ENCODE measurements around the gene ILF3. TPM values are rescaled to one million over a fixed set of nuclear protein-coding genes. Genes with fewer than 3 reads are reported as not detected.
A peak's percentile ranks its signal among the peaks of the same experiment; 100 is the strongest.

Gene ILF3
- total RNA-seq, 1 experiment from 2014 or later: 297 TPM

DNA sequence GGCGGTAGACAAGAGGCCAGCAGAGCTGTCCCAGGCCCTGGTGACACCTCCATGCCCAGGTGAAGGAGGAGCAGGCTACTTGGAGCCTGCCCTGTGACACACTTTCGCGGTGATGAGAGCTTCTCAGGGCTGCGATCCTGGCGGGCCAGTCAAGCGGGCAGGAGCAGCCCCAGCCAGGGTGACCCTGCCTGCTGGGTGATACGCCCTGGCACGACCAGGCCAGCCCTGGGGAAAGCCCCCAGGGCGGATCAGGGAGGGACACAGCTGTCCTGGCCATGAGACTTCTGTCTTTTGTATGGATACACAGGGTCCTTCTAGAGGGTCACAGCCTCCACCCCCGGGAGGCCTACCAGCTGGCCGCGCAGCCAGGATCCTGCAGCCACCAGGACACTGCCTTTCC lies 76.8 kb downstream of the ILF3 start:
- Mint-ChIP-seq H3K4me1 (ENCODE audit: insufficient read depth, unreplicated experiment) (no peaks in the 10 kb centered on the region), H3K27ac (ENCODE audit: low read depth, unreplicated experiment) (no peak overlapping the region), H3K9me3 (ENCODE audit: unreplicated experiment) (no peaks in the 10 kb centered on the region), H3K36me3 (ENCODE audit: insufficient read depth, unreplicated experiment) (no peaks in the 10 kb centered on the region), H3K27me3 (ENCODE audit: insufficient read depth, unreplicated experiment) (no peaks in the 10 kb centered on the region), H3K4me3 (ENCODE audit: unreplicated experiment) (no peak overlapping the region)
- ChIA-PET CTCF (interaction anchor here (0.6 to 1.7 kb wide), 4 partner anchors 14 to 433 kb away, joined by 3 to 5 read pairs (median 4); partner anchors contain the start of gene DNM2), POLR2A (no interaction called here)
- no peak for TF ChIP-seq CTCF (IDR thresholded peaks at IDR 0.05; ENCODE audit: unreplicated experiment)
- DNase-seq (ENCODE audit: unreplicated experiment): no peak
- BruUV-seq (replicated peaks): no TSS peak
- intact Hi-C loops (cut with micrococcal nuclease): no loop called here

DNA sequence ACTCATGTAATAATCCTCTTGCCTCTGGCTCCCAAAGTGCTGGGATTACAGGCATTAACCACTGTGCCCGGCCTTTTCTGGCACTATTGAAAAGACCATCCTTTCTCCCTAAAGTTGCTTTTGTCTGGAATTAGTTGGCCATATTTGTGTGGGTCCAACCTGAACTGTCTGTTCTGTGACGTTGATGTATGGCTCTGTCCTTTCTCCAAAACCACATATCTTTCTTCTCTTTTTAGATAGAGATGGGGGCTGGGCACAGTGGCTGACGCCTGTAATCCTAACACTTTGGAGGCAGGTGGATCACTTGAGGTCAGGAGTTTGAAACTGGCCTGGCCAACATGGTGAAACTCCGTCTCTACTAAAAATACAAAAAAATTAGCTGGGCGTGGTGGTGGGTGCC lies 81.6 kb downstream of the ILF3 start:
- no TSS peak for BruUV-seq (replicated peaks)
- Mint-ChIP-seq H3K4me1 (ENCODE audit: insufficient read depth, unreplicated experiment) (peaks cover 6% of the 10 kb centered on the region), H3K27me3 (ENCODE audit: insufficient read depth, unreplicated experiment) (no peaks in the 10 kb centered on the region), H3K36me3 (ENCODE audit: insufficient read depth, unreplicated experiment) (no peaks in the 10 kb centered on the region), H3K4me3 (ENCODE audit: unreplicated experiment) (no peak overlapping the region), H3K27ac (ENCODE audit: low read depth, unreplicated experiment) (no peak overlapping the region), H3K9me3 (ENCODE audit: unreplicated experiment) (no peaks in the 10 kb centered on the region)
- no peak for DNase-seq (ENCODE audit: unreplicated experiment)
- TF ChIP-seq CTCF (IDR thresholded peaks at IDR 0.05; ENCODE audit: unreplicated experiment): no peak
- intact Hi-C loops (cut with micrococcal nuclease): no loop called here
- ChIA-PET CTCF (interaction anchor here (0.6 kb wide), 1 partner anchor 64 kb away, joined by 4 read pairs; no protein-coding TSS in a partner anchor), POLR2A (no interaction called here)

- Mint-ChIP-seq H3K4me1 (ENCODE audit: insufficient read depth, unreplicated experiment) (peaks cover 6% of the 10 kb centered on the region), H3K36me3 (ENCODE audit: insufficient read depth, unreplicated experiment) (no peaks in the 10 kb centered on the region), H3K27me3 (ENCODE audit: insufficient read depth, unreplicated experiment) (no peaks in the 10 kb centered on the region), H3K27ac (ENCODE audit: low read depth, unreplicated experiment) (no peak overlapping the region), H3K4me3 (ENCODE audit: unreplicated experiment) (no peak overlapping the region), H3K9me3 (ENCODE audit: unreplicated experiment) (no peaks in the 10 kb centered on the region)
- no TSS peak for BruUV-seq (replicated peaks)
- intact Hi-C loops (cut with micrococcal nuclease): no loop called here
- DNase-seq (ENCODE audit: unreplicated experiment): no peak
- POLR2A ChIA-PET: interaction anchor here (1.5 kb wide), 1 partner anchor 18 kb away, joined by 3 read pairs; the partner anchor contains the start of gene DNM2
- CTCF ChIA-PET: interaction anchor here (0.6 kb wide), 1 partner anchor 128 kb away, joined by 3 read pairs; no protein-coding TSS in a partner anchor
- TF ChIP-seq CTCF (IDR thresholded peaks at IDR 0.05; ENCODE audit: unreplicated experiment): no peak
Measured at GRCh38 chr19:10736189-10736588, 82.0 kb downstream of the ILF3 start.

DNA sequence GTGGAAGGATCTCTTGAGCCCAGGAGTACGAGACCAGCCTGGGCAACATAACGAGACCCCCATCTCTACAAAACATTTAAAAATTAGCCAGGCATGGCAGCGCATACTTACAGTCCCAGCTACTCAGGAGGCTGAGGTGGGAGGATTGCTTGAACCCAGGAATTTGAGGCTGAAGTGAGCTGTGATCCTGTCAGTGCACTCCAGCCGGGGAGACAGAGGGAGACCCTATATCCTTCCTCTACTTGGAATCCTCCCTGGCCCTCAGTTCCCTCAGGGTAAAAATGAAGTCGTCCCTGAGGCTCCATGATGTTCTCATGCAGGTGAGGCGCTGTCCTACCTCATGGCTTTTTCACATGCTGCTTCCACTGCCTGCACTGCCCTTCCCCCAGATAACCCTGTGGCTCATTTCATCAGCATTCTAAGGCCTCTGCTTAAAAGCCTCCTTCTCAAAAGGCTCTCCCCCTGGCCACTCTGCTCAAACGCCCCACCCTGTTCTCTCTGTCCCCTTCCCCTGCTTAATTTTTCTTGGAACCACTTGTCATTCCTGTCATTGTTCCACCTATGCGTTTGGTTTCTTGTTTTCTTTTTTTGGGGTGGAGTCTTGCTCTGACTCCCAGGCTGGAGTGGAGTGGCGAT lies 82.9 kb downstream of the ILF3 start:
- H3K9me3 Mint-ChIP-seq (ENCODE audit: unreplicated experiment): peaks cover 5% of the 10 kb centered on the region
- peaks cover 11% of the 10 kb centered on the region for H3K4me1 Mint-ChIP-seq (ENCODE audit: insufficient read depth, unreplicated experiment)
- no TSS peak for BruUV-seq (replicated peaks)
- DNase-seq (ENCODE audit: unreplicated experiment): no peak
- H3K27me3 Mint-ChIP-seq (ENCODE audit: insufficient read depth, unreplicated experiment): no peaks in the 10 kb centered on the region
- TF ChIP-seq CTCF (IDR thresholded peaks at IDR 0.05; ENCODE audit: unreplicated experiment): no peak
- ChIA-PET POLR2A (interaction anchor here (1.5 kb wide), 1 partner anchor 19 kb away, joined by 3 read pairs; the partner anchor contains the start of gene DNM2), CTCF (interaction anchor here (0.6 kb wide), 1 partner anchor 127 kb away, joined by 3 read pairs; no protein-coding TSS in a partner anchor)
- peak overlapping the region; percentile 64 for H3K27ac Mint-ChIP-seq (ENCODE audit: low read depth, unreplicated experiment)
- peaks cover 5% of the 10 kb centered on the region for H3K36me3 Mint-ChIP-seq (ENCODE audit: insufficient read depth, unreplicated experiment)
- no peak overlapping the region for H3K4me3 Mint-ChIP-seq (ENCODE audit: unreplicated experiment)
- intact Hi-C loops (cut with micrococcal nuclease): no loop called here

Measured in MCF 10A (cell line).